GM12878 (cell line): ENCODE measurements around the gene MCF2L2. TPM values are rescaled to one million over a fixed set of nuclear protein-coding genes. Genes with fewer than 3 reads are reported as not detected.

Experiments used
- ATAC-seq: fragments of 200-7000 bp; cut with Tn5 transposase; 3 replicates; pipeline ENCODE4 v1.9.1; 2020; ENCODE audit warnings: mild to moderate bottlenecking, moderate library complexity
- BruUV-seq: library from RNA; stranded (reverse); fragments of 400-500 nt; replicated peaks from 2 replicates; lab custom pipeline; 2021; lab: Mats Ljungman, UMichigan
- CTCF ChIA-PET: fragments of 300-600 bp; sonication (Branson Sonifier 250); formaldehyde crosslinking; extraction: SDS; loops from one replicate; lab custom pipeline; 2021; ENCODE audit warnings: inconsistent platforms; lab: Yijun Ruan, JAX
- POLR2A ChIA-PET: fragments of 350-600 bp; formaldehyde crosslinking; extraction: SDS; loops from one replicate; lab custom pipeline; 2021; ENCODE audit warnings: inconsistent platforms; lab: Charles Lee
- RAD21 ChIA-PET: fragments of 300-600 bp; sonication (Branson Sonifier 250); formaldehyde crosslinking; loops from one replicate; lab custom pipeline; 2023; ENCODE audit warnings: antibody characterized with exemption; ENCODE audit not compliant: unreplicated experiment; lab: Charles Lee
- SMC1A ChIA-PET: fragments of 300-600 bp; sonication (Branson Sonifier 250); formaldehyde crosslinking; loops from one replicate; lab custom pipeline; 2023; ENCODE audit not compliant: unreplicated experiment, uncharacterized antibody; lab: Charles Lee
- DNase-seq: peaks from one replicate; pipeline ENCODE4 v3.0.0-alpha.2; 2011; ENCODE audit warnings: low read depth, low spot score
- FAIRE-seq: peaks from 3 replicates; lab custom pipeline; 2011; peaks lifted over from hg19 to GRCh38; lab: Jason Lieb, UNC
- H2AFZ ChIP-seq: 2 replicates; pipeline ENCODE4 v1.6.0; 2011; ENCODE audit warnings: low read depth, low read length, control low read depth; ENCODE audit not compliant: control insufficient read depth
- H3K27ac ChIP-seq: 2 replicates; pipeline ENCODE4 v1.5.1; 2011; ENCODE audit warnings: control low read depth; ENCODE audit not compliant: control insufficient read depth, insufficient read depth
- H3K27me3 ChIP-seq, 2 experiments: replicated peaks in 1 of 2; 2 replicates each; pipeline versions ENCODE4 v1.6.0 to v1.6.1; 2011; ENCODE audit warnings: low read length in 1 of 2; ENCODE audit not compliant: control insufficient read depth in 2 of 2, insufficient read depth in 2 of 2
- H3K36me3 ChIP-seq, 2 experiments: 2 replicates each; pipeline ENCODE4 v1.5.1; 2011; ENCODE audit warnings: low read length in 1 of 2; ENCODE audit not compliant: control insufficient read depth in 2 of 2, insufficient read depth in 2 of 2
- H3K4me1 ChIP-seq: 2 replicates; pipeline ENCODE4 v1.6.1; 2011; ENCODE audit warnings: mild to moderate bottlenecking, low read length, moderate library complexity, mixed read lengths; ENCODE audit not compliant: control insufficient read depth, insufficient read depth
- H3K4me2 ChIP-seq: 2 replicates; pipeline ENCODE4 v1.6.0; 2011; ENCODE audit warnings: control low read depth; ENCODE audit not compliant: control insufficient read depth, insufficient read depth
- H3K4me3 ChIP-seq: fragments of 200-600 bp; sonication (generic); 2 replicates; pipeline ENCODE4 v1.5.1; 2016
- H3K79me2 ChIP-seq: 2 replicates; pipeline ENCODE4 v1.6.0; 2011; ENCODE audit warnings: low read length; ENCODE audit not compliant: control insufficient read depth, insufficient read depth
- H3K9ac ChIP-seq: 2 replicates; pipeline ENCODE4 v1.8.0; 2011; ENCODE audit warnings: low read length, control low read depth, mixed read lengths; ENCODE audit not compliant: control insufficient read depth, insufficient read depth
- H3K9me3 ChIP-seq: replicated peaks from 3 replicates; pipeline ENCODE4 v1.5.1; 2011; ENCODE audit warnings: mild to moderate bottlenecking, low read length; ENCODE audit not compliant: control insufficient read depth, insufficient read depth
- H4K20me1 ChIP-seq: 2 replicates; pipeline ENCODE4 v1.6.0; 2011; ENCODE audit not compliant: control insufficient read depth, insufficient read depth
- CBX5 ChIP-seq: sonication (generic); IDR thresholded peaks from 2 replicates; pipeline ENCODE4 v1.6.1; 2016; ENCODE audit warnings: low read depth, moderate library complexity, mild to moderate bottlenecking, inconsistent platforms
- NFYA ChIP-seq: IDR thresholded peaks from 2 replicates; pipeline ENCODE4 v1.6.1; 2011; ENCODE audit warnings: low read depth, mild to moderate bottlenecking, low read length, improper control_type of control experiment, borderline replicate concordance
- POLR2A ChIP-seq: IDR thresholded peaks from 2 replicates; pipeline ENCODE4 v1.6.1; 2011; ENCODE audit warnings: low read depth, mild to moderate bottlenecking, low read length
- WGBS: methylation state at CpG from one replicate; pipeline ENCODE4 v1.1.6; 2016; ENCODE audit warnings: low lambda C conversion rate; ENCODE audit not compliant: insufficient replicate concordance, insufficient coverage; ENCODE audit errors: missing lambda C conversion rate; 5-methylcytosine and 5-hydroxymethylcytosine counted together
- in situ Hi-C: fragments of 300-500 bp; cut with MboI; formaldehyde crosslinking; loops from 9 replicates; pipeline ENCODE4 v1.14.3; 2018; ENCODE audit warnings: mixed read lengths
- intact Hi-C: fragments of 100-400 bp; cut with micrococcal nuclease; formaldehyde crosslinking; loops from one replicate; pipeline ENCODE4 v1.14.2; 2022; ENCODE audit not compliant: unreplicated experiment
- polyA plus RNA-seq, 11 experiments: library from polyadenylated mRNA; depleted of rRNA in 4 of 11; unstranded in 6 of 11; stranded (reverse) in 5 of 11; fragments of >200 nt; fragmentation: Nextera tagmentation in 4 of 11; fragmentation: Illumina TruSeq in 1 of 11; extraction: Ambion mirVana in 4 of 11; extraction: Trizol in 1 of 11; gene quantifications; 1 replicate in 1 of 11; 2 replicates in 10 of 11; pipeline versions ENCODE4 v1.2.1 to v1.2.3, GENCODE V29; 2011 to 2016; ENCODE audit warnings: inconsistent platforms in 2 of 11, missing spikeins in 2 of 11, low read depth in 1 of 11
- total RNA-seq, 4 experiments: library from RNA; depleted of rRNA in 3 of 4; stranded (reverse); fragments of >200 nt in 3 of 4; fragmentation: Illumina TruSeq in 1 of 4; extraction: Trizol in 1 of 4; gene quantifications; 2 replicates each; pipeline versions ENCODE4 v1.2.1 to v1.2.3, GENCODE V29; 2013 to 2021
- TF ChIP-seq, protein P1 (sequence below): IDR thresholded peaks from 2 replicates; pipeline ENCODE4 v1.6.1; 2011; ENCODE audit warnings: low read depth, low read length, improper control_type of control experiment, borderline replicate concordance
- TF ChIP-seq, protein P2 (sequence below): fragments of 450-650 bp; IDR thresholded peaks from 2 replicates; pipeline ENCODE4 v1.6.1; 2017; ENCODE audit warnings: mild to moderate bottlenecking, moderate library complexity

MCF2L2 gene
- total and polyA plus RNA-seq, 10 of the 15 experiments (the other 5 are each of a cell fraction or from before 2014, with no cell fraction given) = 0.37 to 2.8 (median 1.4) TPM

DNA sequence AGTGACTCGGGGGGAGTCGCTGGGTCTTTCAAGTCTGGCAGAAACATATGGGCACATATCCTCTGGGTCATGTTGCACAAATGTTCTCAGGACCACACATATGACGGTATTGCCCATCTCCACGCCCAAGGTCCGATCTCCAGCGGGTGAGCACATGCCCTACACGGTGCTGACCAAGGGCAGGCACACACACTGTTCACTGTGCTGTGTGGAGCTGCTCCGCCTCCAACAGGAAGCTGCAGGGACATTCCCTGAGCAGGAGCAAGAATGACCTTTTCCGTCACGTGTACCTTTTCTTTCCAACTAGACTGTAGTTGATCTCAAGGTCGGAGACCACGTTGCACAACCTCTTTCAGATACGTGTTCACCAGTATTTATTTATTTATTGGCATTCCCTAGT, 217.1 kb downstream of the MCF2L2 start:
- no peak for TF ChIP-seq NFYA
- TF ChIP-seq, protein P1, sequence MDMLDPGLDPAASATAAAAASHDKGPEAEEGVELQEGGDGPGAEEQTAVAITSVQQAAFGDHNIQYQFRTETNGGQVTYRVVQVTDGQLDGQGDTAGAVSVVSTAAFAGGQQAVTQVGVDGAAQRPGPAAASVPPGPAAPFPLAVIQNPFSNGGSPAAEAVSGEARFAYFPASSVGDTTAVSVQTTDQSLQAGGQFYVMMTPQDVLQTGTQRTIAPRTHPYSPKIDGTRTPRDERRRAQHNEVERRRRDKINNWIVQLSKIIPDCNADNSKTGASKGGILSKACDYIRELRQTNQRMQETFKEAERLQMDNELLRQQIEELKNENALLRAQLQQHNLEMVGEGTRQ = no peak
- no peak for TF ChIP-seq CBX5
- no peak for TF ChIP-seq POLR2A
- TF ChIP-seq, protein P2, sequence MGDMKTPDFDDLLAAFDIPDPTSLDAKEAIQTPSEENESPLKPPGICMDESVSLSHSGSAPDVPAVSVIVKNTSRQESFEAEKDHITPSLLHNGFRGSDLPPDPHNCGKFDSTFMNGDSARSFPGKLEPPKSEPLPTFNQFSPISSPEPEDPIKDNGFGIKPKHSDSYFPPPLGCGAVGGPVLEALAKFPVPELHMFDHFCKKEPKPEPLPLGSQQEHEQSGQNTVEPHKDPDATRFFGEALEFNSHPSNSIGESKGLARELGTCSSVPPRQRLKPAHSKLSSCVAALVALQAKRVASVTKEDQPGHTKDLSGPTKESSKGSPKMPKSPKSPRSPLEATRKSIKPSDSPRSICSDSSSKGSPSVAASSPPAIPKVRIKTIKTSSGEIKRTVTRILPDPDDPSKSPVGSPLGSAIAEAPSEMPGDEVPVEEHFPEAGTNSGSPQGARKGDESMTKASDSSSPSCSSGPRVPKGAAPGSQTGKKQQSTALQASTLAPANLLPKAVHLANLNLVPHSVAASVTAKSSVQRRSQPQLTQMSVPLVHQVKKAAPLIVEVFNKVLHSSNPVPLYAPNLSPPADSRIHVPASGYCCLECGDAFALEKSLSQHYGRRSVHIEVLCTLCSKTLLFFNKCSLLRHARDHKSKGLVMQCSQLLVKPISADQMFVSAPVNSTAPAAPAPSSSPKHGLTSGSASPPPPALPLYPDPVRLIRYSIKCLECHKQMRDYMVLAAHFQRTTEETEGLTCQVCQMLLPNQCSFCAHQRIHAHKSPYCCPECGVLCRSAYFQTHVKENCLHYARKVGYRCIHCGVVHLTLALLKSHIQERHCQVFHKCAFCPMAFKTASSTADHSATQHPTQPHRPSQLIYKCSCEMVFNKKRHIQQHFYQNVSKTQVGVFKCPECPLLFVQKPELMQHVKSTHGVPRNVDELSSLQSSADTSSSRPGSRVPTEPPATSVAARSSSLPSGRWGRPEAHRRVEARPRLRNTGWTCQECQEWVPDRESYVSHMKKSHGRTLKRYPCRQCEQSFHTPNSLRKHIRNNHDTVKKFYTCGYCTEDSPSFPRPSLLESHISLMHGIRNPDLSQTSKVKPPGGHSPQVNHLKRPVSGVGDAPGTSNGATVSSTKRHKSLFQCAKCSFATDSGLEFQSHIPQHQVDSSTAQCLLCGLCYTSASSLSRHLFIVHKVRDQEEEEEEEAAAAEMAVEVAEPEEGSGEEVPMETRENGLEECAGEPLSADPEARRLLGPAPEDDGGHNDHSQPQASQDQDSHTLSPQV = no peak
- no peak overlapping the region for H3K4me3 ChIP-seq
- ChIA-PET POLR2A (no interaction called here), RAD21 (no interaction called here), CTCF (no interaction called here), SMC1A (interaction anchor here (1.0 kb wide), 1 partner anchor 74 kb away, joined by 3 read pairs; no protein-coding TSS in a partner anchor)
- H2AFZ ChIP-seq = no peak overlapping the region
- WGBS = 68% methylated on average over 13 of the region's 13 CpGs
- no peak for ATAC-seq
- intact Hi-C loops (no loop called here), in situ Hi-C loops (no loop called here)
- H3K9ac ChIP-seq = no peak overlapping the region
- FAIRE-seq = no peak
- no peak overlapping the region for H3K27ac ChIP-seq
- H3K79me2 ChIP-seq = no peaks in the 10 kb centered on the region
- H3K9me3 ChIP-seq = no peaks in the 10 kb centered on the region; the same call in 2 of the 3 replicates
- no TSS peak for BruUV-seq
- no peaks in the 10 kb centered on the region for H3K4me1 ChIP-seq
- no peaks in the 10 kb centered on the region for H3K36me3 ChIP-seq
- no peak overlapping the region for H3K4me2 ChIP-seq
- H4K20me1 ChIP-seq = no peaks in the 10 kb centered on the region
- 0 out of 4 replicates have a peak, but pooled peaks cover 0 to 5% of the 10 kb centered on the region in 2 experiments for H3K27me3 ChIP-seq
- no peak for DNase-seq
